PC-9 (cell line): Measurements from ENCODE around the gene RNF19B. TPM values are rescaled to one million over a fixed set of nuclear protein-coding genes. Genes with fewer than 3 reads are reported as not detected.

Experiments used
- BruUV-seq: library from RNA; stranded (reverse); fragments of 400-500 nt; replicated peaks from 2 replicates; lab custom pipeline; 2021; lab: Mats Ljungman, UMichigan
- CTCF ChIA-PET: fragments of 300-600 bp; sonication (Branson Sonifier 250); formaldehyde crosslinking; loops from one replicate; lab custom pipeline; 2022; ENCODE audit warnings: antibody characterized with exemption; lab: Charles Lee
- POLR2A ChIA-PET: fragments of 300-600 bp; sonication (Branson Sonifier 250); formaldehyde crosslinking; loops from one replicate; lab custom pipeline; 2022; ENCODE audit warnings: antibody characterized with exemption; ENCODE audit not compliant: unreplicated experiment; lab: Charles Lee
- DNase-seq, 2 experiments: peaks; one replicate each; pipeline versions ENCODE4 v3.0.0 to v3.0.0-alpha.2; 2015 to 2022; ENCODE audit warnings: mixed read lengths in 1 of 2
- H2AFZ ChIP-seq: fragments of 200-600 bp; sonication (generic); 2 replicates; pipeline ENCODE4 v1.8.1; 2017; ENCODE audit warnings: antibody characterized with exemption
- H3F3A ChIP-seq: fragments of 200-600 bp; sonication (generic); 2 replicates; pipeline ENCODE4 v1.8.1; 2017; ENCODE audit warnings: antibody characterized with exemption, mild to moderate bottlenecking, low read depth; ENCODE audit not compliant: insufficient read depth
- H3K27ac ChIP-seq: fragments of 200-600 bp; sonication (generic); 2 replicates; pipeline ENCODE4 v1.6.1; 2016; ENCODE audit warnings: mixed run types
- H3K27me3 ChIP-seq: fragments of 200-600 bp; sonication (generic); 2 replicates; pipeline ENCODE4 v1.6.1; 2016; ENCODE audit warnings: low read depth, mixed run types; ENCODE audit not compliant: insufficient read depth
- H3K36me3 ChIP-seq: fragments of 200-600 bp; sonication (generic); 2 replicates; pipeline ENCODE4 v1.6.1; 2016; ENCODE audit warnings: low read depth, mixed run types
- H3K4me1 ChIP-seq: fragments of 200-600 bp; sonication (generic); replicated peaks from 2 replicates; pipeline ENCODE4 v1.6.1; 2016; ENCODE audit warnings: mixed run types; ENCODE audit not compliant: insufficient read depth
- H3K4me2 ChIP-seq: fragments of 200-600 bp; sonication (generic); 2 replicates; pipeline ENCODE4 v1.6.1; 2017; ENCODE audit warnings: mixed run types
- H3K4me3 ChIP-seq: fragments of 200-600 bp; sonication (generic); 2 replicates; pipeline ENCODE4 v1.6.1; 2016; ENCODE audit warnings: mixed run types
- H3K79me2 ChIP-seq: fragments of 200-600 bp; sonication (generic); 2 replicates; pipeline ENCODE4 v1.6.1; 2017; ENCODE audit warnings: low read depth, mixed run types
- H3K9me2 ChIP-seq: fragments of 200-600 bp; sonication (generic); 2 replicates; pipeline ENCODE4 v1.8.1; 2017; ENCODE audit warnings: mild to moderate bottlenecking; ENCODE audit not compliant: insufficient read depth
- H3K9me3 ChIP-seq: fragments of 200-600 bp; sonication (generic); 2 replicates; pipeline ENCODE4 v1.8.1; 2016; ENCODE audit warnings: low read depth; ENCODE audit not compliant: insufficient read depth
- H4K20me1 ChIP-seq: fragments of 200-600 bp; sonication (generic); 2 replicates; pipeline ENCODE4 v1.8.1; 2017; ENCODE audit not compliant: insufficient read depth
- CTCF ChIP-seq: fragments of 200-600 bp; sonication (generic); conservative IDR thresholded peaks from 2 replicates; pipeline ENCODE4 v1.6.1; 2017; ENCODE audit warnings: mixed run types, antibody characterized with exemption, mild to moderate bottlenecking, moderate library complexity
- EZH2 ChIP-seq: fragments of 200-600 bp; sonication (generic); IDR thresholded peaks from 2 replicates; pipeline ENCODE4 v1.8.0; 2017; ENCODE audit warnings: antibody characterized with exemption, low read depth
- intact Hi-C: fragments of 100-400 bp; cut with micrococcal nuclease; formaldehyde crosslinking; loops from one replicate; pipeline ENCODE4 v1.10.0; 2022; ENCODE audit not compliant: unreplicated experiment
- total RNA-seq: library from RNA; stranded (reverse); gene quantifications from 2 replicates; pipeline ENCODE4 v1.2.3, GENCODE V29; 2021

The RNF19B gene
- total RNA-seq, 1 experiment from 2014 or later, result 25.4 TPM

- Histone ChIP-seq H3K27ac (no peak overlapping the region), H3K27me3 (no peaks in the 10 kb centered on the region), H3K9me3 (no peaks in the 10 kb centered on the region), H3K79me2 (0 out of 2 replicates have a peak, but pooled peaks cover 8% of the 10 kb centered on the region), H3K4me2 (no peak overlapping the region), H3F3A (no peaks in the 10 kb centered on the region; the same call in 1 of the 2 replicates), H2AFZ (no peak overlapping the region), H3K4me1 (no peaks in the 10 kb centered on the region), H4K20me1 (no peaks in the 10 kb centered on the region; the same call in 1 of the 2 replicates), H3K36me3 (no peaks in the 10 kb centered on the region), H3K4me3 (no peak overlapping the region), H3K9me2 (no peaks in the 10 kb centered on the region)
- BruUV-seq, result no TSS peak
- intact Hi-C loops, result no loop called here
- TF ChIP-seq CTCF (no peak), EZH2 (no peak)
- DNase-seq, result no peak
- CTCF ChIA-PET, result interaction anchor here (1.4 kb wide), 1 partner anchor 21 kb away, joined by 5 read pairs; no protein-coding TSS in a partner anchor
- POLR2A ChIA-PET, result no interaction called here
Measured at GRCh38 chr1:32898958-32899357, 65.7 kb downstream of the RNF19B start.

GRCh38 chr1:32898056-32898455, 66.6 kb downstream of the RNF19B start:
- Histone ChIP-seq H3K9me2 (no peaks in the 10 kb centered on the region), H3F3A (no peaks in the 10 kb centered on the region; the same call in 1 of the 2 replicates), H3K4me2 (no peak overlapping the region), H2AFZ (no peak overlapping the region), H3K4me1 (no peaks in the 10 kb centered on the region), H3K27me3 (no peaks in the 10 kb centered on the region), H3K36me3 (no peaks in the 10 kb centered on the region), H3K4me3 (no peak overlapping the region), H3K79me2 (0 out of 2 replicates have a peak, but pooled peaks cover 8% of the 10 kb centered on the region), H4K20me1 (no peaks in the 10 kb centered on the region; the same call in 1 of the 2 replicates), H3K27ac (no peak overlapping the region), H3K9me3 (no peaks in the 10 kb centered on the region)
- intact Hi-C loops, result no loop called here
- CTCF ChIA-PET, result interaction anchor here (1.4 kb wide), 1 partner anchor 20 kb away, joined by 5 read pairs; no protein-coding TSS in a partner anchor
- no TSS peak for BruUV-seq
- DNase-seq, result no peak
- POLR2A ChIA-PET, result interaction anchor here (0.7 kb wide), 1 partner anchor 67 kb away, joined by 4 read pairs; the partner anchor contains the start of gene RNF19B
- no peak for TF ChIP-seq EZH2
- no peak for TF ChIP-seq CTCF

- Histone ChIP-seq H3K79me2 (0 out of 2 replicates have a peak, but pooled peaks cover 8% of the 10 kb centered on the region), H3K36me3 (no peaks in the 10 kb centered on the region), H3K9me3 (no peaks in the 10 kb centered on the region), H3K4me3 (no peak overlapping the region), H3K27ac (no peak overlapping the region), H3K4me1 (no peaks in the 10 kb centered on the region), H3K9me2 (no peaks in the 10 kb centered on the region), H3K4me2 (no peak overlapping the region), H3F3A (no peaks in the 10 kb centered on the region; the same call in 1 of the 2 replicates), H2AFZ (no peak overlapping the region), H4K20me1 (no peaks in the 10 kb centered on the region; the same call in 1 of the 2 replicates), H3K27me3 (no peaks in the 10 kb centered on the region)
- CTCF ChIA-PET, result interaction anchor here (0.5 kb wide), 1 partner anchor 69 kb away, joined by 6 read pairs; no protein-coding TSS in a partner anchor
- intact Hi-C loops, result no loop called here
- TF ChIP-seq CTCF (no peak), EZH2 (no peak)
- POLR2A ChIA-PET, result no interaction called here
- no peak for DNase-seq
- BruUV-seq, result no TSS peak
Measured at GRCh38 chr1:32897082-32898049, 67.2 kb downstream of the RNF19B start.
